ENCODE measurements around the gene PLXNB1.

PLXNB1 gene

GRCh38 chr3:48416546-48416945 is 13.3 kb downstream of the PLXNB1 start:
- no peak for DNase-seq
- Histone ChIP-seq H3K9me3 (ENCODE audit: severe bottlenecking) (no peaks in the 10 kb centered on the region), H3K4me3 (ENCODE audit: low read depth, low read length) (no peak overlapping the region), H3K27ac (no peak overlapping the region), H3K36me3 (peaks cover 84% of the 10 kb centered on the region), H3K27me3 (ENCODE audit: insufficient read depth, low read depth, severe bottlenecking) (no peaks in the 10 kb centered on the region)
- no peak for TF ChIP-seq CTCF (IDR thresholded peaks at IDR 0.05; ENCODE audit: low read depth, low read length)

- Histone ChIP-seq H3K27me3 (ENCODE audit: insufficient read depth, low read depth, severe bottlenecking) (no peaks in the 10 kb centered on the region), H3K27ac (no peak overlapping the region), H3K36me3 (peaks cover 87% of the 10 kb centered on the region), H3K9me3 (ENCODE audit: severe bottlenecking) (no peaks in the 10 kb centered on the region), H3K4me3 (ENCODE audit: low read depth, low read length) (no peak overlapping the region)
- no peak for TF ChIP-seq CTCF (IDR thresholded peaks at IDR 0.05; ENCODE audit: low read depth, low read length)
- DNase-seq: no peak
Observed at GRCh38 chr3:48416091-48416505, 13.8 kb downstream of the PLXNB1 start.

- no peaks in the 10 kb centered on the region for H3K9me3 ChIP-seq (ENCODE audit: severe bottlenecking)
- TF ChIP-seq CTCF (IDR thresholded peaks at IDR 0.05; ENCODE audit: low read depth, low read length): peak; percentile 35; the same call in 1 of the 2 replicates
- H3K27ac ChIP-seq: no peak overlapping the region
- H3K4me3 ChIP-seq (ENCODE audit: low read depth, low read length): no peak overlapping the region
- peaks cover 90% of the 10 kb centered on the region for H3K36me3 ChIP-seq
- no peak for DNase-seq
- no peaks in the 10 kb centered on the region for H3K27me3 ChIP-seq (ENCODE audit: insufficient read depth, low read depth, severe bottlenecking)
Observed at GRCh38 chr3:48415251-48415953, 14.5 kb downstream of the PLXNB1 start.

- Histone ChIP-seq H3K4me3 (ENCODE audit: low read depth, low read length) (no peak overlapping the region), H3K9me3 (ENCODE audit: severe bottlenecking) (no peaks in the 10 kb centered on the region), H3K27ac (no peak overlapping the region), H3K27me3 (ENCODE audit: insufficient read depth, low read depth, severe bottlenecking) (no peaks in the 10 kb centered on the region), H3K36me3 (peaks cover 97% of the 10 kb centered on the region)
- no peak for TF ChIP-seq CTCF (IDR thresholded peaks at IDR 0.05; ENCODE audit: low read depth, low read length)
- no peak for DNase-seq
Observed at GRCh38 chr3:48414376-48415250, 15.3 kb downstream of the PLXNB1 start.

GRCh38 chr3:48413611-48414010 is 16.3 kb downstream of the PLXNB1 start:
- no peak overlapping the region for H3K27ac ChIP-seq
- no peak for TF ChIP-seq CTCF (IDR thresholded peaks at IDR 0.05; ENCODE audit: low read depth, low read length)
- no peak overlapping the region for H3K4me3 ChIP-seq (ENCODE audit: low read depth, low read length)
- no peaks in the 10 kb centered on the region for H3K27me3 ChIP-seq (ENCODE audit: insufficient read depth, low read depth, severe bottlenecking)
- no peaks in the 10 kb centered on the region for H3K9me3 ChIP-seq (ENCODE audit: severe bottlenecking)
- H3K36me3 ChIP-seq: peaks cover 97% of the 10 kb centered on the region
- DNase-seq: no peak

All from WERI-Rb-1 (cell line).